NCI-H69 (cell line): ENCODE measurements around the gene GAA.

Experiments used
- DNase-seq: peaks from one replicate; lab custom pipeline; 2025; lab: John Stamatoyannopoulos, UW

Gene GAA

DNA sequence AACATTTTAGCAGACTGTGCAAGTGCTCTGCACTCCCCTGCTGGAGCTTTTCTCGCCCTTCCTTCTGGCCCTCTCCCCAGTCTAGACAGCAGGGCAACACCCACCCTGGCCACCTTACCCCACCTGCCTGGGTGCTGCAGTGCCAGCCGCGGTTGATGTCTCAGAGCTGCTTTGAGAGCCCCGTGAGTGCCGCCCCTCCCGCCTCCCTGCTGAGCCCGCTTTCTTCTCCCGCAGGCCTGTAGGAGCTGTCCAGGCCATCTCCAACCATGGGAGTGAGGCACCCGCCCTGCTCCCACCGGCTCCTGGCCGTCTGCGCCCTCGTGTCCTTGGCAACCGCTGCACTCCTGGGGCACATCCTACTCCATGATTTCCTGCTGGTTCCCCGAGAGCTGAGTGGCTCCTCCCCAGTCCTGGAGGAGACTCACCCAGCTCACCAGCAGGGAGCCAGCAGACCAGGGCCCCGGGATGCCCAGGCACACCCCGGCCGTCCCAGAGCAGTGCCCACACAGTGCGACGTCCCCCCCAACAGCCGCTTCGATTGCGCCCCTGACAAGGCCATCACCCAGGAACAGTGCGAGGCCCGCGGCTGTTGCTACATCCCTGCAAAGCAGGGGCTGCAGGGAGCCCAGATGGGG lies 3.1 kb downstream of the GAA start:
- DNase-seq: peak; percentile 96

DNA sequence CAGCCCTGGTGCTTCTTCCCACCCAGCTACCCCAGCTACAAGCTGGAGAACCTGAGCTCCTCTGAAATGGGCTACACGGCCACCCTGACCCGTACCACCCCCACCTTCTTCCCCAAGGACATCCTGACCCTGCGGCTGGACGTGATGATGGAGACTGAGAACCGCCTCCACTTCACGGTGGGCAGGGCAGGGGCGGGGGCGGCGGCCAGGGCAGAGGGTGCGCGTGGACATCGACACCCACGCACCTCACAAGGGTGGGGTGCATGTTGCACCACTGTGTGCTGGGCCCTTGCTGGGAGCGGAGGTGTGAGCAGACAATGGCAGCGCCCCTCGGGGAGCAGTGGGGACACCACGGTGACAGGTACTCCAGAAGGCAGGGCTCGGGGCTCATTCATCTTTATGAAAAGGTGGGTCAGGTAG lies 3.6 kb downstream of the GAA start:
- peak; percentile 46 for DNase-seq

- peak; percentile 95 for DNase-seq
Measured at GRCh38 chr17:80105762-80106161, 4.4 kb downstream of the GAA start.

GRCh38 chr17:80106176-80106575 lies 4.8 kb downstream of the GAA start:
- peak; percentile 70 for DNase-seq

- DNase-seq: no peak
Measured at GRCh38 chr17:80106751-80107150, 5.4 kb downstream of the GAA start.

DNA sequence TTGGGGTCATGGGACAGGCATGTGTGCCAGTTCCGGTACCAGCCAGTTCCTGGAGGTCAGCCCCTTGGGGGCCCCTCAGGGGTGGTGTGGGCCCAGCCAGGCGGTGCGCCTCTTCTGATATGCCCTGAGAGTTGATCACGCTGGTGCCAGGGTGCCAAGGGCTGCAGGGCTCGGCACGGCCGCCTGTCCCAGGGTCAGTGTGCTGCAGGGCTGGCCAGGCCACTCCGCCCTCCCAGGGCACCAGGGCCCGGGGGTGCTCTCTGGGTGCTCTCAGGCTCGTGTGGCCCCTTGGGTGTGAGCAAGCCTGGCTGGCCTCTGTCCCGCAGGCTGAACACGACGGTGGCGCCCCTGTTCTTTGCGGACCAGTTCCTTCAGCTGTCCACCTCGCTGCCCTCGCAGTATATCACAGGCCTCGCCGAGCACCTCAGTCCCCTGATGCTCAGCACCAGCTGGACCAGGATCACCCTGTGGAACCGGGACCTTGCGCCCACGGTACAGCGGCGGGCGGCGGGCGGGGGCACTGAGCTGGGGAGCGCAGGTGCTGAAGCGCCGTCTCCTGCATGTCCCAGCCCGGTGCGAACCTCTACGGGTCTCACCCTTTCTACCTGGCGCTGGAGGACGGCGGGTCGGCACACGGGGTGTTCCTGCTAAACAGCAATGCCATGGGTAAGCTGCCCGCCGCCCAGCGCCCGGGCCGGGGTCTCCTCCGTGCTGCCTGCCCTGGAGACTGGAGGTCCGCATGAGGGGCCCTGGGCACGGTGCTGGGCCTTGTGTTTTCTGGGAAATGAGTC lies 6.0 kb downstream of the GAA start:
- no peak for DNase-seq

DNA sequence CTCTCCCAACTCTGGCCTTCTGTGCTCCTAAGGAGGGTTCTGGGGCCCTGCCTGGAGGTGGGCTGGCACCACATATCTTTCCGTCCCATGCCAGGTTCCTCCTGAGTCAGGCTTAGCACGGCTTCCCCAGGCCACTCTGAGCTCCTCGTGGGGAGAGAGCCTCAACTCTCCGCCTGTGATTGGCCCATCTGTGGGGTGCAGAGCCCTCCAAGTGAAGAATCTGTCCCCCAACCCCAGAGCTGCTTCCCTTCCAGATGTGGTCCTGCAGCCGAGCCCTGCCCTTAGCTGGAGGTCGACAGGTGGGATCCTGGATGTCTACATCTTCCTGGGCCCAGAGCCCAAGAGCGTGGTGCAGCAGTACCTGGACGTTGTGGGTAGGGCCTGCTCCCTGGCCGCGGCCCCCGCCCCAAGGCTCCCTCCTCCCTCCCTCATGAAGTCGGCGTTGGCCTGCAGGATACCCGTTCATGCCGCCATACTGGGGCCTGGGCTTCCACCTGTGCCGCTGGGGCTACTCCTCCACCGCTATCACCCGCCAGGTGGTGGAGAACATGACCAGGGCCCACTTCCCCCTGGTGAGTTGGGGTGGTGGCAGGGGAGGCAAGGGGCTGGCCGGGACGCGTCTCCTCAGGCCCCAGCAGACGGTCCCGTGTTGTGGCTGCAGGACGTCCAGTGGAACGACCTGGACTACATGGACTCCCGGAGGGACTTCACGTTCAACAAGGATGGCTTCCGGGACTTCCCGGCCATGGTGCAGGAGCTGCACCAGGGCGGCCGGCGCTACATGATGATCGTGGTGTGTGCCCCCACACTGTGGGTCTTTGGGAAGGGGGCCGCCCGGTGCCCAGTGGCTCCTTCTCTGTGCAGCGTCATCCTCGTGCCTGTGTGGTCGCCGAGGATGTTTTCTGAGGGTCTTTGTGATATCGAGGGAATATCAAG lies 6.9 kb downstream of the GAA start:
- no peak for DNase-seq

GRCh38 chr17:80109066-80109660 lies 7.8 kb downstream of the GAA start:
- no peak for DNase-seq

DNA sequence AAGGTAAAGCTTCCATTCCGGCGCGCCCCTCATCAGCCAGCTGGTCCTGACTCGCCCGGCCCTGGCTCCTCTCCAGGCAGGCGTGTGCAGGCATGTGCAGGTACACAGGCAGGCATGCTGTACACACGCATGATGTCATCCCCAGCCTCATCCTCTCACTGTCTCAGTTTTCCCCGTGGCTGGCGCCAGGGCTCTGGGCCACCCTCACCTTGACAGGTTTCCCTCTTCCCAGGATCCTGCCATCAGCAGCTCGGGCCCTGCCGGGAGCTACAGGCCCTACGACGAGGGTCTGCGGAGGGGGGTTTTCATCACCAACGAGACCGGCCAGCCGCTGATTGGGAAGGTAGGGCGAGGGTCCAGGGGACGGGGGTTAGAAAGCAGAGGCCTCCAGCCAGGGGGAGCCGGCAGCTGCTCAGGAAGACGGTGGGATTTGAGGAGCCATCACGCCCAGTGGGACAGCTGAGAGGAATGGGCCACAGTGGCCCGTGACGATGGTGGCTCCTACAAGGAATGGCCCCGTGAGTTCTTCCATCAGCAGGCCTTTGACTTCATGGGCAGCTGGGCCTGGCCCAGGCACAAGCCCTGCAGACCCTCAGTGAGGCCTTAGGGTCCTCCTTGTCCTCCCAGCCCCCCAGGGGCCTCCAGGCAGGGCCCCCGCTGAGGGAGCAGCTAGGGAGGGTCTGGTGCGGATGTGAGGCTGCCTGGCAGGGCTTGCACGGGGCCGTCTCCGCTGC lies 8.5 kb downstream of the GAA start:
- DNase-seq: peak; percentile 82

DNA sequence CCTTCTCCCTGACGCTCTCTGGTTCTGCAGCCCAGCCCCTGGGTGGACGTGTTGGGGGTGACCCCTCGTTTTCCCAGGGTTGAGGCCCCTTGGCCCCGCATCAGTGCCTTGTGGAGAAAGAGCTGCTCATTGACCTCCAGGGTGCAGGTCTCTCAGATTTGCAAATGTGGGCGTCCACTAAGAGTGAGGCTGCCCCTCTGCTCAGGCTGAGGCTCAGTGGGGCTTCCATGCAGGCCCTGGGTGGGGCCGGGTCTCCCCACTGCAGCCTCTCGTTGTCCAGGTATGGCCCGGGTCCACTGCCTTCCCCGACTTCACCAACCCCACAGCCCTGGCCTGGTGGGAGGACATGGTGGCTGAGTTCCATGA lies 9.0 kb downstream of the GAA start:
- no peak for DNase-seq

DNA sequence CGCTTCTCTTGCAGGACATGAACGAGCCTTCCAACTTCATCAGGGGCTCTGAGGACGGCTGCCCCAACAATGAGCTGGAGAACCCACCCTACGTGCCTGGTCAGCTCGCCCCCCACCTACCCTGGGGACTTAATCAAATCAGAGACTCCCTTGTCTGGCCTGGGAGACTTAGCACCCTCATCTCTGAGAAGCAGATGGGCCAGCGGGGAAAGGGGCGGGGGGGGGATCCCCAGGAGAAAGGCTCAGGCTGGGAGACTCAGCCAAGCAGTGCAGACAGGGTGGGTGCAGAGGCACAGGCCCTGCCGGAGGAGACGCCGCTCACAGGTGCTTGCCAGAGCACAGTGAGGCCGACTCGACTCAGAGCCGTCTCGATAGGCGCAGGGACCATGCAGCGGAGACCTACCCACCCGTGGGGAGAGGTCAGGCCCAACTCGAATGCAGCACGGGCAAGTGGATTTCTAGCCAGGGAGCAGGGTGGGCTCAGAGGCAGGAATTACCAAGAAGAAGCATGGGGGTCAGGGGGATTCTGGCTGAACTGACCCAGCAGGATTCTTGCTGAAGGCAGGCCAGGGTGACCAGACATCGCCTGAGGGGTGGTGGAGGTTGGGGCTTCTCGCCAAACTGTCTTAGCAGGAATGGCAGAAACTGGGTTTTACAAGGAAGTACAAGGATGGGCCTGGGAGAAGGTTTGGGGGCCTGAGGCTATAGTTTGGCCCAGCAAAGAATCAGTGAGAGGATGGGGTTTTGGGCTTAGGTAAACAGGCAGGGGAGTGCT lies 9.7 kb downstream of the GAA start:
- no peak for DNase-seq

DNA sequence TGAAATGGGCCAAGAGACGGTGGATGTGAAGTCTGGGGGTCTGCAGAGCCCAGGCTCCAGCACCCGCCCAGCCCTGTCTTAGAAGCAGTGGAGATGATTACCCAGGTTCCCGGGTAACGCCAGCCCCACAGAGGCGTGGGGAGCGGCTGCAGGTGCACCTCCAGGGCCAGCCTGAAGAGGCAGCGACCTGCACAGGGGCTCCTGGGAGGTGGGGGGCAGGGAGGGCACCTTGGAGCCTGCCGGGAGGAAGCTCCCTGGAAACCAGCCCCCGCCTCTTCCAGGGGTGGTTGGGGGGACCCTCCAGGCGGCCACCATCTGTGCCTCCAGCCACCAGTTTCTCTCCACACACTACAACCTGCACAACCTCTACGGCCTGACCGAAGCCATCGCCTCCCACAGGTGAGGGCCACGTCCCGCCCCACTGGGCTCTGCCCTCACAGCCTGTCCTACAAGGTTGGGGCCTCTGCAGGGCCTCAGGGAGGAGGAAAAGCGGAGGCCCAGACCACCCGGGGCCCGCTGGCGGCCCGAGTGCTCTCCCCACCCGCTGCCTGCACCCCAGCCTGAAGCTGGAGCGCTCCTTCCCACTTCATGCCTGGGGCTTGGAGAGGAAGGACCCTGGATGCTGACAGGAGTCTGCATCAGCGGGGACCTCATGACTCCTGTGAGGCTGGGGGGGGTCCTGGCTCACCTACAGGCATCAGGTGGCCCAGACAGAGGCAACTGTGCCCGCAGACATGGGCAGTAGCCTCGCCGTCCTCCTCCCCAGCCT lies 10.5 kb downstream of the GAA start:
- DNase-seq: no peak

DNA sequence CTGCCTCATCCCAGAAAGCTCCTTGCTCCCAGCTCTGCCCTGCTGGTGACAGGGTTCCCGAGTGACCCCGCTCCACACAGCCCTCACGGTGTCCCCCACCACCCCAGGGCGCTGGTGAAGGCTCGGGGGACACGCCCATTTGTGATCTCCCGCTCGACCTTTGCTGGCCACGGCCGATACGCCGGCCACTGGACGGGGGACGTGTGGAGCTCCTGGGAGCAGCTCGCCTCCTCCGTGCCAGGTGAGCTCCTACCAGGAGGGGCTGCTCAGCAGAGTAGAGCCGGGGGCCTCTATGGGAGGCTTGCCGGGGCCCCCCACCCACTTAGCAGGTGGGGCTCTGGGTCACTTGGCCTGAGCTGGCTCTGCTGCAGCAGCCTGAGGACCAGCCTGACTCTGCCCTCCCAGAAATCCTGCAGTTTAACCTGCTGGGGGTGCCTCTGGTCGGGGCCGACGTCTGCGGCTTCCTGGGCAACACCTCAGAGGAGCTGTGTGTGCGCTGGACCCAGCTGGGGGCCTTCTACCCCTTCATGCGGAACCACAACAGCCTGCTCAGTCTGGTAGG lies 11.2 kb downstream of the GAA start:
- no peak for DNase-seq

GRCh38 chr17:80113033-80113484 lies 11.7 kb downstream of the GAA start:
- DNase-seq: no peak

- DNase-seq: no peak
Measured at GRCh38 chr17:80114758-80115157, 13.4 kb downstream of the GAA start.

DNA sequence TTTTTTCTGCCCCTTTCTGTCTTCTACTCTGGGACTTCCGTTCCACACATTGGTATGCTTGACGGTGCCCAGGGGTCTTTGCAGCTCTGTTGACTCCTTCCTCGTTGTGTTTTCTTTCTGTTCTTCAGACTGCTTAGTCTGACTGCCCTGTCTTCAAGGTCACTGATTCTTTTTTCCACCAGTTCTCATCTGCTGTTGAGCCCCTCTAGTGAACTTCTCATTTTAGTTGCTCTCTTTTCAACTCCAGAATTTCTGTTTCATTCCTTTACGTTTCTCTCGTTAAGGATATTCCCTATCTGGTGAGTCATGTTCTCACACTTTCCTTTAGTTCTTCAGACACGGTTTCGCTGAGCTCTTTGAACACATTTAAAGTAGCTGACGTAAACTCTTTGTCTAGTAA lies 13.8 kb downstream of the GAA start:
- no peak for DNase-seq

GRCh38 chr17:80116276-80116920 lies 15.0 kb downstream of the GAA start:
- DNase-seq: no peak

DNA sequence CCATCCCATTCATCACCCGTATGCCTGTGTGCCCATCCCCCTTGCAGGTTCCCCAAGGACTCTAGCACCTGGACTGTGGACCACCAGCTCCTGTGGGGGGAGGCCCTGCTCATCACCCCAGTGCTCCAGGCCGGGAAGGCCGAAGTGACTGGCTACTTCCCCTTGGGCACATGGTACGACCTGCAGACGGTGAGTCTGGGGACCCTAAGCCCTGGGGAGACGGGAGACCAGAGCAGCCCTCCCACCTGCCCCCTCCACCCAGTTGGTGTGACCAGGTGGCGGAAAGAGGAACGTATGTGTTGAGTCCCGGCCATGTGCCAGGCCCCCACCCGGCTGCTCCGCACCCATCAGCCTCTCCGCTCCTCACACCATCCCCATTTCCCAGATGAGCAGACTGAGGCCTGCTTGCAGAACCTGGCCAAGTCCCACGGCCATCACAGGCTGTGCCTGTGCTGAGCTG lies 15.6 kb downstream of the GAA start:
- no peak for DNase-seq
